T-helper 1 cell treated with Interleukin-12 subunit alpha and Interleukin-12 subunit beta and Interleukin-4 antibody, amounts not matched to agents 30 μg/mL and 1 μg/mL, for 36 hours (primary cell): ENCODE measurements around the gene OFD1.

Source experiments
- H3K27ac Mint-ChIP-seq: one replicate; pipeline ENCODE4 v1.8.0; 2021; ENCODE audit warnings: mild to moderate bottlenecking, mixed read lengths
- H3K27me3 Mint-ChIP-seq: one replicate; pipeline ENCODE4 v1.8.0; 2021; ENCODE audit warnings: low read depth, mixed read lengths
- H3K36me3 Mint-ChIP-seq: one replicate; pipeline ENCODE4 v1.8.0; 2021; ENCODE audit warnings: low read depth, mixed read lengths
- H3K4me1 Mint-ChIP-seq: one replicate; pipeline ENCODE4 v1.8.0; 2021; ENCODE audit warnings: low read depth, mixed read lengths
- H3K4me3 Mint-ChIP-seq: one replicate; pipeline ENCODE4 v1.8.0; 2021; ENCODE audit warnings: mild to moderate bottlenecking, moderate library complexity, mixed read lengths
- H3K9me3 Mint-ChIP-seq: one replicate; pipeline ENCODE4 v1.8.0; 2021; ENCODE audit warnings: mixed read lengths

Gene OFD1

DNA sequence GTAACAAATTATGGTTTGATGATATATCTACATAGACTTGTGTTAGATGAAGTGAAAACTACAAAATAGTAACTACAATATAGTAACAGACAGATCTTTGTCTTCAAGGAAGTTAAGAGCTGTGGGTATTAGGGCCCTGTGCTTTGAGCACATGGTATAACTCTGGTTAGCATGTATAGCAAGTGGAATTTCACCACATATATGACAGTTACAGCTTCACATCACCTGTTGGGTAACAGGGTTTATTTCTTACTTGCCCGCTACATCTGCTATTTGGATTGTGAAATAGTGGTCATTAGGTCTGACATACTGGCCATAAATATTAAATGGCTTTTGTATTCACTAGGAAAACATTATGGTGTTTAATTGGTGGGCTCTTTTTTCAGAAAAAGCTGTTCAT lies 20.2 kb downstream of the OFD1 start:
- no peak overlapping the region for H3K27ac Mint-ChIP-seq
- peaks cover 26% of the 10 kb centered on the region for H3K36me3 Mint-ChIP-seq
- no peaks in the 10 kb centered on the region for H3K9me3 Mint-ChIP-seq
- no peak overlapping the region for H3K4me3 Mint-ChIP-seq
- no peaks in the 10 kb centered on the region for H3K27me3 Mint-ChIP-seq
- H3K4me1 Mint-ChIP-seq = peaks cover 23% of the 10 kb centered on the region

- Mint-ChIP-seq H3K27me3 (no peaks in the 10 kb centered on the region), H3K36me3 (peaks cover 30% of the 10 kb centered on the region), H3K4me3 (no peak overlapping the region), H3K4me1 (peaks cover 21% of the 10 kb centered on the region), H3K27ac (no peak overlapping the region), H3K9me3 (no peaks in the 10 kb centered on the region)
These were observed 20.7 kb downstream of the OFD1 start for GRCh38 chrX:13755254-13755653.

- H3K9me3 Mint-ChIP-seq = no peaks in the 10 kb centered on the region
- no peak overlapping the region for H3K27ac Mint-ChIP-seq
- peaks cover 14% of the 10 kb centered on the region for H3K4me1 Mint-ChIP-seq
- H3K36me3 Mint-ChIP-seq = peaks cover 34% of the 10 kb centered on the region
- H3K4me3 Mint-ChIP-seq = no peak overlapping the region
- H3K27me3 Mint-ChIP-seq = no peaks in the 10 kb centered on the region
These were observed 21.8 kb downstream of the OFD1 start for GRCh38 chrX:13756381-13756780.

DNA sequence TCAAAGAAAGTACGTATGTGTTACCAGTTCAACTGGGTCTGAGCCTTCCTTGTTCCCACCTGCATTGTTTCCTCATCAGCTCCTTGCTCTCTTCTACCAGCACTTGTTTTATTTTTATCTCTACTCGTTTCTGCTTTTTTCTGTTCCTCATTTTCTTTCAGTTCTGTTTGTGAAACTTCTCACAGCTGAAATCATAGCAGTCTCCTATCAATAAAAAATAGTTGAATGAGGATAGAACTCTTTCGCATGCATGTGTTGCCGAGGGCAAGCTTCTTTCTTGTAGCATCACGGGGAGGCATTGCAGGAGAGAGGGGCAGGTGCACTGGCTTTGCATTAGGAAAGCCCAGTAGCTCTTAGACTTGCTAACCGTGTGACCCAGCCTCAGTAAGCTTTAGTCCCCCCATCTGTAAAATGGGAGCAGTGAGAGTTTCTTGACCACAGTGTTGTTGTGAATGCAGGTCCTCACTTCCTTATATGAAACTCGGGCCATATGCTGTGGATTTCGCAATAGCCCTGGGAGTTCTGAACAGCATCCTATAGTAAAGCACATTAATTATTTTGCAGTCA lies 24.7 kb downstream of the OFD1 start:
- Mint-ChIP-seq H3K27me3 (no peaks in the 10 kb centered on the region), H3K4me1 (peaks cover 7% of the 10 kb centered on the region), H3K27ac (no peak overlapping the region), H3K9me3 (no peaks in the 10 kb centered on the region), H3K36me3 (peaks cover 34% of the 10 kb centered on the region), H3K4me3 (no peak overlapping the region)

- Mint-ChIP-seq H3K27ac (no peak overlapping the region), H3K27me3 (no peaks in the 10 kb centered on the region), H3K9me3 (no peaks in the 10 kb centered on the region), H3K4me3 (no peak overlapping the region), H3K4me1 (peaks cover under 1% of the 10 kb centered on the region), H3K36me3 (peaks cover 29% of the 10 kb centered on the region)
These were observed 25.9 kb downstream of the OFD1 start for GRCh38 chrX:13760426-13760825.

DNA sequence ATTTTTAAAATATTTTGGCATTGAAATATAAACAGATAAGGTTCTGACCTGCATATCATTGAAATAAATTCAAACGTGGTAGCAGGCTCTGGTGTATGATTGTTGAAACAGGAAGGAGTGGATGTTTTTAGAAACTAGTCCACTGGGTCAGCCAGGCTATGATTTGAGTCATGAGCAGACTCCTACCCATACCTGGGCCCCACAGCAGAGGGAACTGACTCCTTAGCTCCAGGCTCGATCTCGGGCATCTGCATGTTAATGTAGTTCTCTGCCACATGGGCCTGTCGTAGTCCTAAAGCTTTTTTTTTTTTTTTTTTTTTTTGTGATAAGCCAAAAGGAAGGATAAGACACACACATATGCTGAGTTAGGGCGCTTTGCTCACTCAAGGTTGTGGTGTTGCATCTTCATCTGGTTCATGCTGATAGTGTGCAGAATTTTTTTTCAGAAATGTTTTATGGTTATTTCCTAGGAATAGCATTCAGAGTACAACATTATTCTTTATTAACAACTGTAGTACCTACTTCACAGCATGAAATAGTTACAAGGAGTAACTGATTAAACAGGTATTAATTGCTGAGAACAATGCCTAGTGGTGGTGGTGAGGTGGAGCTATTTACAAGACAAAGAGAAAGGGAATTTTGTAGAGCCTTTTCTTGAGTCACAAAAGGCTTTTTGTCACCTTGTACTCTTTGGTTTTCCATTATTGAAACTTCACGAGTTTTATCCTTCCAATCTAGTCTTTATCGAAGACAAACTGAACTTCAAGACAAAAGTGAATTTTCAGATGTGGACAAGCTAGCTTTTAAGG lies 27.3 kb downstream of the OFD1 start:
- no peak overlapping the region for H3K4me3 Mint-ChIP-seq
- H3K4me1 Mint-ChIP-seq = no peaks in the 10 kb centered on the region
- H3K36me3 Mint-ChIP-seq = peaks cover 43% of the 10 kb centered on the region
- H3K9me3 Mint-ChIP-seq = no peaks in the 10 kb centered on the region
- no peak overlapping the region for H3K27ac Mint-ChIP-seq
- no peaks in the 10 kb centered on the region for H3K27me3 Mint-ChIP-seq

- Mint-ChIP-seq H3K9me3 (no peaks in the 10 kb centered on the region), H3K27me3 (no peaks in the 10 kb centered on the region), H3K27ac (no peak overlapping the region), H3K4me1 (no peaks in the 10 kb centered on the region), H3K36me3 (peaks cover 37% of the 10 kb centered on the region), H3K4me3 (no peak overlapping the region)
These were observed 28.9 kb downstream of the OFD1 start for GRCh38 chrX:13763489-13763888.

- Mint-ChIP-seq H3K4me1 (no peaks in the 10 kb centered on the region), H3K27ac (no peak overlapping the region), H3K27me3 (no peaks in the 10 kb centered on the region), H3K36me3 (peaks cover 35% of the 10 kb centered on the region), H3K4me3 (no peak overlapping the region), H3K9me3 (no peaks in the 10 kb centered on the region)
These were observed 29.7 kb downstream of the OFD1 start for GRCh38 chrX:13764281-13764680.

- Mint-ChIP-seq H3K27me3 (no peaks in the 10 kb centered on the region), H3K4me1 (no peaks in the 10 kb centered on the region), H3K4me3 (no peak overlapping the region), H3K36me3 (peaks cover 38% of the 10 kb centered on the region), H3K27ac (no peak overlapping the region), H3K9me3 (no peaks in the 10 kb centered on the region)
These were observed 30.2 kb downstream of the OFD1 start for GRCh38 chrX:13764765-13765164.

GRCh38 chrX:13768939-13769338 lies 34.4 kb downstream of the OFD1 start:
- Mint-ChIP-seq H3K27me3 (no peaks in the 10 kb centered on the region), H3K27ac (no peak overlapping the region), H3K9me3 (no peaks in the 10 kb centered on the region), H3K4me1 (peaks cover 2% of the 10 kb centered on the region), H3K4me3 (no peak overlapping the region), H3K36me3 (peaks cover 25% of the 10 kb centered on the region)

- Mint-ChIP-seq H3K4me3 (no peak overlapping the region), H3K9me3 (no peaks in the 10 kb centered on the region), H3K36me3 (peaks cover 27% of the 10 kb centered on the region), H3K27ac (no peak overlapping the region), H3K27me3 (no peaks in the 10 kb centered on the region), H3K4me1 (peaks cover 2% of the 10 kb centered on the region)
These were observed 35.5 kb downstream of the OFD1 start for GRCh38 chrX:13770013-13770535.

GRCh38 chrX:13774696-13775095 lies 40.1 kb downstream of the OFD1 start:
- Mint-ChIP-seq H3K27ac (no peak overlapping the region), H3K27me3 (no peaks in the 10 kb centered on the region), H3K9me3 (no peaks in the 10 kb centered on the region), H3K4me1 (peaks cover 2% of the 10 kb centered on the region), H3K4me3 (no peak overlapping the region), H3K36me3 (peaks cover 10% of the 10 kb centered on the region)

DNA sequence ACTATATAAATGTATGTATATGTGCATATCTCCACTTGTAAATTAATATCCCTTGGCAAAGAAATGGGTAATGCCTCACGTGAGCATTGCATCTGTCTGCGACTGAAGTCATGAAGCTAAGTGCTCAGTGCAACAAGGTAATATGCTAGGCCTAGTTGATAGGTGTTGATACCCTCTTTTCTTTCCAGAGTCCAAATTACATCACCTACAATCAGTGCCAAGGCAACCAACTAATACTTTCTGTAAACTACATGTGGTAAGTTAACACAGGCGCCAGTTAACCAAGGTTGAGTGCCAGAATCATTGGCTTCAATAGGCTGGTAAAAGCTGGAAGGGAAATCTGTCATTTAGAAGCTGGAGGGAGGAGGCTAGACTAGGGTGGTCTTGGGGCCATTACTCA lies 41.3 kb downstream of the OFD1 start:
- Mint-ChIP-seq H3K27ac (no peak overlapping the region), H3K4me1 (no peaks in the 10 kb centered on the region), H3K4me3 (no peak overlapping the region), H3K36me3 (peaks cover 8% of the 10 kb centered on the region), H3K27me3 (no peaks in the 10 kb centered on the region), H3K9me3 (no peaks in the 10 kb centered on the region)

- H3K4me3 Mint-ChIP-seq = no peak overlapping the region
- H3K9me3 Mint-ChIP-seq = no peaks in the 10 kb centered on the region
- peaks cover 8% of the 10 kb centered on the region for H3K36me3 Mint-ChIP-seq
- no peaks in the 10 kb centered on the region for H3K4me1 Mint-ChIP-seq
- no peak overlapping the region for H3K27ac Mint-ChIP-seq
- H3K27me3 Mint-ChIP-seq = no peaks in the 10 kb centered on the region
These were observed 41.8 kb downstream of the OFD1 start for GRCh38 chrX:13776387-13776786.

DNA sequence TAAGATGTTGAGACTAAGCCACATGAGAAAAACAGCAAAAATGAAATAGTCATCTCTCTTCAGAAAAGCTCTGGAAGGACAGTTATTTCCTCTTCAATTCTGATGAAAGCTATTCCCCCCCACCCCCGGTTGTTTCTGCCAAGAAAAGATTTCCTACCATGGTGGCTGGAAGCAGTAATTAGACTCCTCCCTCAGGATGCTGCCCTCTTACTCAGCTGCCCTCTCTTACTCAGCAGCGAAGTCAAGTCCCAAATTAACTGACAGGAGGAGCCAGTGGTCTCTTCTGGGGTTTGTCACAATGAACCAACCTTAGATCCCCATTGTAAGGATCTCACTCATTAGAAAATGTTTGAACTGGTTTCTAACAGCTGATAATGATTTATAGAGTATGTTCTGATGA lies 44.4 kb downstream of the OFD1 start:
- H3K4me1 Mint-ChIP-seq = no peaks in the 10 kb centered on the region
- H3K4me3 Mint-ChIP-seq = no peak overlapping the region
- peaks cover 5% of the 10 kb centered on the region for H3K36me3 Mint-ChIP-seq
- no peaks in the 10 kb centered on the region for H3K27me3 Mint-ChIP-seq
- H3K9me3 Mint-ChIP-seq = no peaks in the 10 kb centered on the region
- no peak overlapping the region for H3K27ac Mint-ChIP-seq
